Glomerular visceral epithelial cell (primary cell): ENCODE results near the gene CCNYL1.
"Not testable (repeated sequence)": the region's sequence is repeated elsewhere in the genome, so short reads cannot be mapped to it uniquely, and the experiment has no call there.

Experiments used
- DNase-seq: peaks from one replicate; pipeline ENCODE4 v3.0.0-alpha.2; 2016; ENCODE audit errors: extremely low spot score

CCNYL1 gene

DNA sequence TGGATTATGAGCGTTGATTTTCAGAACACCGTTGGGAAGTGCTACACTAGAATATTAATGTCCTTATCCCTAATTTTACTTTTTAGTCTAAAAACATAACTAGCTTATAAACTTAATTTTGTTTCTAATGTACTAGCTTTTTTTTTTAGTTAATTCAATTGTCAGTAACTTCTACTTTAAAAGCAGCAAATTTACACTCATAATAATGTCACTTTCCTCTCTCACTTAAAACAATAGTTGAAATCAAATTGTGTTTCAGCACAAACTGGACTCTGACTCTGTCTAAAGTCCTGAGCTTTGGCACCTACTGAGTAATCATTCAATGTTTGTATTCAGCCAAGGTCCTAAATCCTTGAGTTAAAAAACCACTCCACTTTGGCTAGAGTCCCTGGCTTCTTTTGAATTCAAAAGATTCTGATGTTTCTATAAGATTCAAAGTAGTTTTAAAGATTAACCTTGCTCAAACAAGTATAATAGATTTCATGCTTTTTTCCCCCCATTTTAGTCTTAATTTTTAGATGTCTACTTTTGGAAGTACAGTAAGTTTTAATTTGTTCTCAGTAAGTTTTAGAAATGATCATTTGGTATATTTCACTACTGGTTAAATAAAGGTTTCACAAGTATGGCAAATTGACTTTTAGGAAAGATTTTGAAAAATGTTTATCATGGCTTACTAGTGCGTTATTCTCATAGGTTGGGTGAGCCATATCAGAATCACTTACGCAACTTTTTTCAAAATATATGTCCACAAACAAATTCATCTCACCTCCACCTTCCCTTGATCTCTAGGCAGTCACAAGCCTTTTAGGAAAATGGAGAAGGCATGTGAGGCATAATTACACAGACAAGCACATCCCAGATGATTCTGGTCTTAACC is 23.4 kb downstream of the CCNYL1 start:
- DNase-seq: no peak

DNA sequence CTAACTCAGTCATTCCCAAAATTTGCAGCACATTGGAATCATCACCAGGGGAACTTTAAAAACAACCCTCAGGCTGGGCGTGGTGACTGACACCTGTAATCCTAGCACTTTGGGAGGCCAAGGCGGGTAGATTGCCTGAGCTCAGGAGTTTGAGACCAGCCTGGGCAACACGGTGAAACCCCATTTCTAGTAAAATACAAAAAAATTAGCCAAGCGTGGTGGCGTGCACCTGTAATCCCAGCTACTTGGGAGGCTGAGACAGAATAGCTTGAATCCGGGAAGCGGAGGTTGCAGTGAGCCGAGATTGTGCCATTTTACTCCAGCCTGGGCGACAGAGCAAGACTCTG is 24.0 kb downstream of the CCNYL1 start:
- not testable (repeated sequence) for DNase-seq

DNA sequence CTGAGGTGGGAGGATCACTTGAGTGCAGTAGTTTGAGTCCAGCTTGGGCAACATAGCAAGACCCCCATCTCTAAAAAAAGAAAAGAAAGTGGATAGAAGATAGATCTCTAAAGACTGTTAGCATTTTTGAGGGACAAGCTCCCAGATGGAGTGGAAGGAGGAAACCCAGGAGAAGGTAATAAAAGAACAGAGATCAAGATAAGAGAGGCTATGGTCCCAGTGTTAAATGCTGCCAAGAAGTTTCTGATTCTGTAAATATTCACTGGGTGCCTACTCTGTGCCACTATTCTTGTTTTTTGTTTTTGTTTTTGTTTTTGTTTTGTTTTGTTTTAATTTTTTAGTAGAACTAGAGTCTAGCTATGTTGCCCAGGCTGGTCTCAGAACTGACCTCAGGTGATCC is 32.1 kb downstream of the CCNYL1 start:
- DNase-seq: no peak

DNA sequence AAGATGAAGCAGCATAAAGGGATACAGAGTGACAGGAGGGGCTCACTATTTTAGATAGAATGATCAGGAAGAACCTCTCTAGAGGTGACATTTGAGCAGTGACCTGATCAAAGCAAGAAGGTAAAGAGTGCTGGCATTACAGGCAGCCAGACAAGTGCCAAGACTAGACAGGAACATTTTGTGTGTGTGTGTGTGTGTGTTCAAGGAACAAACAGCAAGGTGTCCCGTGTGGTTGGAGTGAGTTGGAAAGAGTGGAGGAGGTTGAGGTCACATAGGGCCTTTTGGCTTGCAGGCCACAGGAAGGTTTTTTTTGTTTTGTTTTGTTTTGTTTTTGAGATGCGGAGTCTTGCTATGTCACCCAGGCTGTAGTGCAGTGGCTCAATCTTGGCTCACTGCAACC is 32.6 kb downstream of the CCNYL1 start:
- DNase-seq: no peak

DNA sequence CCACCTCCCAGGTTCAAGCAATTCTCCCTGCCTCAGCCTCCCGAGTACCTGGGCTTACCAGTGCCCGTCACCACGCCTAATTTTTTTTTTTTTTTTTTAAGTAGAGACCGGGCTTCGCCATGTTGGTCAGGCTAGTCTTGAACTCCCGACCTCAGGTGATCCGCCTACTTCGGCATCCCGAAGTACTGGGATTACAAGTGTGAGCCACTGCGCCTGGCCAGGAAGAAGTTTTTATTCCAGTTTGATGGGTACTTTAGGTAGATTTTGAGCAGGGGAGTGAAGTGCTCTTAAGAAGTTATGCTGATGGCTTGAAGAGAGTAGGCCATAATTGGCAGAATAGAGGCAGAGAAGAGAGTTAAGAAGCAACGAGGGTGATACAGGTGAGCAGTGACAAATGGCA is 33.0 kb downstream of the CCNYL1 start:
- DNase-seq: no peak

DNA sequence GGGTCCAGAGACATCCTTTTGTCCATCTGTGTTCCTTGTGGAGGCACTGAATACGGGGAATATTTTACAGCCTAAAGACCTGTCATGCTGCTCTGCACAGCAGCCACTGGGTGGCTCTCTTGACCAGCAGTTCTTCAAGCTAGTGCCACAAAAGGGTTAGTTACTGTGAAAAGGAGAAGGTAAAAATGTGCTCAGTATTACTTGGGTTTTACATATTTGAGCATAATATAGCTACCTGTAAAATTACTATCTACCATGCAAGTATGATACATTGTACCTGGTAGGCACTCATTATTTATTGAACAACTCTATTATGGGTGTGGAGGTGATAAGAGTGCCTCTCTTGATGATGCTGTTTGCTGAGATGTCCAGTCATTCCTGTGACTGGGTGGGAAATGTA is 34.7 kb downstream of the CCNYL1 start:
- peak; percentile 75 for DNase-seq

DNA sequence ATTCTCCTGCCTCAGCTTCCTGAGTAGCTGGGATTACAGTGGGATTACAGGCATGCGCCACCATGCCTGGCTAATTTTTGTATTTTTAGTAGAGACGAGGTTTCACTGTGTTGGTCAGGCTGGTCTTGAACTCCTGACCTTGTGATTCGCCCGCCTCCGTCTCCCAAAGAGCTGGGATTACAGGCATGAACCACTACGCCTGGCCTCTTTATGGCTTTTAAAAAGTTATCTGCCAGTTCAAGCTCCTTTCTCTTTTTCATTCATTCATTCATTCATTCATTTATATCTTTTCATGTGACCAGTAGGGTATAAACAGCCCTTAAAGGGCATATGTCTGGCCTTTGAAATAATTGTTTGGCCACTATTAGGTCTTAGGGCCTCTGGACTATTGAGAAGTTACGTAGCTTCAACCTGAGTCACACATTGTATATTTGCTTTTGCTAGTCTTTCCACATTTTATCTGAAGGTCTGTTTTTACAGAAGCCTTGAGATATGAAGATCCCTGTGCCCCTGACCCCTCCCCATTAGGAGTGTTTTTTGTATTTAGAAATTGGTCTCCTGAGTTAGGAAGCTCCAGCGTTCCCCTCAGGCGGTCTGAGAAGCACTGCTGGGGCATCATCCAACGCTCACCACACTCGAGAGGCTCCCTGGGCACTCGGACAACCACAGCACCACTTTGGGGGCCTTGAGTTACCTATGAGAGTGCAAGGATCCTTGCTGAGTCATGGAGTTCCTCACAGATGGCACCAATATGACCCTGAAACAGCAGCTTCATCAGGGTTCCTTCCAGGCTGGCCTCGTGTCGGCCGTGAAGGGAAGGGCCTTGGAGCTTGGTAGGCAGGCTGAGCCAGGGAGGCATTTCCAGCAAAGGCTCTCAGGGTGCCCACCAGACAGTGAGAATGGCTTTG is 36.5 kb downstream of the CCNYL1 start:
- no peak for DNase-seq

DNA sequence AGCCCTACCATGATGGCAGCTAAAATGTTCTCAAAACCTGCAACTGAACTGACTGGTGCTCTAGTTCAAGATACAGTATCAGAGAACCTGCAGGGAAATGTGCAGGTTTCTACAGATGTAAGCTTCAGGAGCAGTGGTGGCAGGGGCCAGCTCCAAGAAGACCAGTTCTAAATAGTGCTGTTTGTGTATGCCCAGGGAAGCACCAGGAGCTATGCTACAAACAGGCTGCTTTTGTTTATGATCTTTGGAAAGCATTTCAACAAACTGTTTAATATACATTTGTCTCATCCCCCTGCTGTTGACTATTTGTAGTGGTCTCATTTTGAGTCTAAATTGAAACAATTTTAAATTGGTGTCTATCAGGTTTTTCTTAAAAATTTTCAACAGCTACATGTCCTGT is 37.6 kb downstream of the CCNYL1 start:
- DNase-seq: no peak

DNA sequence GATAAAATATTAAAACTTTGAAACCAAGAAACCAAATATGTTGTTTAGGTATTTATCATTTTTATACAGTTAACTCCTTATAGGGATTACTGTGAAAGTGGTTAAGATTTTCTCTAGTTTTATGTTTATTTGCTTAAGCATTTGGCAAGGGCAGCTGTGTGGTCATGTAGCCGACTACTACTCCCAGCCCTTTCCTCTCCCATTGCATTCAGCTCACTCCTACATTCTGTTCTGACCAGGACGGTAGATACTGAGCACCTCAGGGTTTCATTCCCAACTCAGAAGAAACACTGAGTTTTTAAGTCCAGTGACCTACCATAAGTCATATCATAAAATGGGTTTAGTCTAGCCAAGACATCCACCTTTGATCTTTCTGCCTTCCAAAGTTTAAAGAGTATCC is 38.4 kb downstream of the CCNYL1 start:
- DNase-seq: no peak

DNA sequence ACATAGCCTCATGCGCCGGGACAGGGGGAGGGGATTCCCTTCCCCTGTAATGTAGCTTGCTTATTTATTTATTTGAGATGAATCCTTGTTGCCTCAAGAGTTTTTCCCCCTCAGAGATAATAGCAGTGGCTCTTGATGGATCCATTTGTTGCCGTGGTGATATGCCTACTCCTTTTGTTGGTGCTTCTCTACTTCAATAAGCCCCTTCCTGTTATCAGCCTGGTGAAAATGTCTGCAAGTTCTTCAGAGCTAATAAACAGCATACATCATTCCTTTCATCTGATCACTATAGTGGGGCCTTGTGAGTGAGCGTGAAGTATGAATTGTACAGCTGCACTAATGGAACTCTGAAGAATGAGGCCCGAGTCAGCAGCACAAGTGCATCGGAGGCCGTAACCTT is 38.9 kb downstream of the CCNYL1 start:
- no peak for DNase-seq

DNA sequence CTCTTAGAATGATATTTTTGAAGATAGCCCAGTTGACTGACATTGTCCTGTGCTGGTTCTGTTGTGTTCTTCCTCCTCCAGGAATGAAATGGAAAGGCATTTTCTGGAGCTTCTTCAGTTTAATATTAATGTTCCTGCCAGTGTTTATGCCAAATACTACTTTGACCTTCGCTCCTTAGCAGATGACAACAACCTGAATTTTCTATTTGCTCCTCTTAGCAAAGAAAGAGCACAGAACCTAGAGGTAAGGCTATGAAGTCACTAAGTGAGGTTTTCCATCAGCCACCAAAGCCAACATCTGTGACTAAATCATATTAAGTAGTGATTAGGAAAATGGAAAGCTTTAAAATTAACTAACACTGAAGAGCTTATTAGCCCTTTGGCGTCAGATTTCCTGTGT is 39.4 kb downstream of the CCNYL1 start:
- no peak for DNase-seq

DNA sequence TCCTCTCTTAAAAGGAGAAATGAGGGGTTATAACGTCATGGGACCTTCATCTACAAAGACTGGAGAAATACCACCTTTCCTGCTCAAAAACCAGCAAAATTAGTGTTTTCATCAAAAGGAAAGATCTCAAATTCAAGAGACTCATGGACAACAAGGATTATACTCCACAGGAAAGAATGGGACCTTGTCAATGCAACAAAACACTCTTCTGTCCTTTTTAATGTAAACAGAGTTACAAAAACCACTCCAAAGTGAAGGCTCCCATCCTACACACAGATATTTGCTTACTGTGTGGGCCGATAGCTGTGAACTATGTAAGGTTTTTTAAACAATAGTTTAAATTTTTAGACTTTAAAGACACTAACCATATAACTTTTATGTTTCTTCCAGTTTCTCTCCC is 42.2 kb downstream of the CCNYL1 start:
- DNase-seq: not testable (repeated sequence)

DNA sequence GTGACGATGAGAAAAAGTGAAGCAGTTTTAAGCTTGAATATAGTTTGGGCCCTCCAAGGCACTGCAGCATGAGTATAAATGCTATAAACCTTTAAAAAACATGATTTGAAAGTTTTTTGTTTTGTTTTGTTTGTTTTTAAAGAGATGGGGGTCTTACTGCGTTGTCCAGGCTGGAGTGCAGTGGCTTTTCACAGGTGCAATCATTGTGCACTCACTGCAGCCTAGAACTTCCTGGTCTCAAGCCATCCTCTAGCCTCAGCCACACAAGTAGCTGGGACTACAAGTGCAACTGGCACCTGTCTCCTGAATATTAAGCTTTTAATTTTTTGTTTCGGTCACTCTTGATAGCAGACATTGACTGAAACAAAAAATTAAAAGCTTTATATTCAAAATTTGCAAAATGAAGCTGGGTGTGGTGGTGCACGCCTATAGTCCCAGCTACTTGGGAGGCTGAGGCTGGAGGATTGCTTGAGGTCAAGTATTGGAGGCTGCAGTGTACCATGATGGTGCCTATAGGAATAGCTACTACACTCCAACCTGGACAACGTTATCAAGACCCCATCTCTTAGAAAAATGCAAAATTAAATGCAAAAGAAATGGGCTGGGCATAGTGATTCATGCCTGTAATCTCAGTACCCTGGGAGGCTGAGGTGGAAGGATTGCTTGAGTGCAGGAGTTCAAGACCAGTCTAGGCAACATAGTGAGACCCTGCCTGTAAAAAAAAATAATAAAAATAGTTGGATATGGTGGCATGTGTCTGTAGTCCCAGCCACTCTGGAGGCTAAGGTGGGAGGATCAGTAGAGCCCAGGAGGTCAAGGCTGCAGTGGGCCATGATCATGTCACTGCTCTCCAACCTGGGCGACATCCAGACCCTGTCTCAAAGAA is 43.3 kb downstream of the CCNYL1 start:
- DNase-seq: no peak

DNA sequence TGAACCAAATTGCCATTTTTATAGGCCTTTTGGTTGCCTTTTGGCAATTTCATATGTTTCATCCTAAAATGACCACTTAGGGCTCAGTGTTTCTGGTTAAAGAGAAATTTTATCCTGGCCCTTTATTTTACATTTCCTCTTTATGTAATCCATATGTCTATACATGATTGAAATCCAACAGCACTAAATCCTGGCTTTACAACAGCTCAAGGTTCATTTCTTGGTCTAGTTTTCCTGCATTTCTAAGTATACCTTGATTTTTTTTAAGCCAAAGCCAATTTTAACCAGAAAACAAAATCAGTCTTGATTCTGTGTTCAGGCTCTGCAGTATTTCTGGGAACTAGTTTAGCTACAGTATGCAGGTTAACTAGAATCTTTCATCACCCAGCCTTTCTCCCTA is 46.6 kb downstream of the CCNYL1 start:
- DNase-seq: no peak

DNA sequence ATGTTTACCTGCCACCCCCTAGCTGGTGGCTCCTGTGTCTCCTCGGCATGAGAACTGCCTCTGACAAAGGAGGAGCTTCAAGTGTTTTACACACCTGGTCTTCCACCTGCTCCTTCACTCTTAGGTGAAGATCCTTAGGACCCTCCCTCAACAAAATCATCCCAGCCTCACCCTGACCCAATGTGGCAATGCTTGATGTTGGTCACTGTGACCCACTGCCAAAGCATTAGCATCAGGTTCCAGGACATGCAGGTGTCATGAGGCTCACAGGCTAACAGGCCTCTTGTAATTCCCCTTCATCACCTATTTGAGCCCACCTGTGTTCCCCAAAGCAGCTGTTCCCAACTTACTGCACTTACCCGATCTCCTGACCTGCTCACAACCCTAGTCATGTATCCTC is 48.5 kb downstream of the CCNYL1 start:
- no peak for DNase-seq

DNA sequence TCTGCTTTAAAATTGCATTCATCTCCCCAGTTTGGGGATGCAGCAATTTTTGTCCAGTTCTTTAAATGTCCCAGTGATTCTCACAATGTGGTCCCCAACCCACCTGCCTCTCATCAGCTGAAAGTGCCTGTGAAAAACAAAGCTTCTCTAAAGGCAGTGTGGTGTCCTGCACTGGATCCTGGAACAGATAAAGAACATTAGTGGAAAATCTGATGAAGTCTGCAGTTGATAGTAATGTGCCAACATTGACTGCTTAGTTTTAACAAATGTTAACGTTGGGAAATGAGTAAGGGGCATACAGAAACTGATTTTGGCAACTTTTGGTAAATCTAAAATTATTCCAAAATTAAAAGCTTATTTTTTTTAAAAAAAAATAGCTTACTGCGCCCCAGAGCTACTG is 49.0 kb downstream of the CCNYL1 start:
- DNase-seq: no peak

DNA sequence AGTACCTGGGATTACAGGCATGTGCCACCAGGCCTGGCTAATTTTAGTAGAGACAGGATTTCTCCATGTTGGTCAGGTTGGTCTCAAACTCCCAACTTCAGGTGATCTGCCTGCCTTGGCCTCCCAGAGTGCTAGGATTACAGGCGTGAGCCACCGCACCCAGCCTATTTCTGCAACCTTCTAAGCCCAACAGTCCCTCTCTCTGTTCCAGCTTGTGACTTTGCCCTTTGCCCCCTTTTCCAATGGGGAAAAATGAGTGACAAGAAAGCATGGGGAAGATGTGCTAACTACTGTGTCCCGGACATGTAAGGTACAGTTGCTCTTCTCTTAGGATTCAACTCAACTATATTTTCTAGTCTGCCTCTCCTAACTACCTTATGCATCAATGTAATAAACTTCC is 50.0 kb downstream of the CCNYL1 start:
- not testable (repeated sequence) for DNase-seq

DNA sequence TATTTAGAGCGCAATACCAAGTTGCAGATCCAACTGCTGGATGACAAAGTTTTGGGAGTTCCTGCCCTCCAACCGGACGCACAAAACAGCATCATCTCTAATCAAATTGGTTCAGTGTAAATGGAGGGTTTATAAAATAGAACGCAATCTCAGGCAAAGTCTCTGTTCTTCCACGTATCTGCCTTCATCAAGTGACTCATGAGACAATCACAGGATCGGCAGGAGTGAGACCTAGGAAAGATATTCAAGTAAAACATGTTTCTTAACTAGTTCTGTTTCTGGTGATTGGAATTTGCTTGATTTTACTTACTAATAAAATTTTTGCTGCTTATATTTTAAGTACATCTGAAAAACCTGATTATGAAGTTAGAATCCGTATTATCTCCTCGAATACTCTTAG is 50.7 kb downstream of the CCNYL1 start:
- DNase-seq: no peak

DNA sequence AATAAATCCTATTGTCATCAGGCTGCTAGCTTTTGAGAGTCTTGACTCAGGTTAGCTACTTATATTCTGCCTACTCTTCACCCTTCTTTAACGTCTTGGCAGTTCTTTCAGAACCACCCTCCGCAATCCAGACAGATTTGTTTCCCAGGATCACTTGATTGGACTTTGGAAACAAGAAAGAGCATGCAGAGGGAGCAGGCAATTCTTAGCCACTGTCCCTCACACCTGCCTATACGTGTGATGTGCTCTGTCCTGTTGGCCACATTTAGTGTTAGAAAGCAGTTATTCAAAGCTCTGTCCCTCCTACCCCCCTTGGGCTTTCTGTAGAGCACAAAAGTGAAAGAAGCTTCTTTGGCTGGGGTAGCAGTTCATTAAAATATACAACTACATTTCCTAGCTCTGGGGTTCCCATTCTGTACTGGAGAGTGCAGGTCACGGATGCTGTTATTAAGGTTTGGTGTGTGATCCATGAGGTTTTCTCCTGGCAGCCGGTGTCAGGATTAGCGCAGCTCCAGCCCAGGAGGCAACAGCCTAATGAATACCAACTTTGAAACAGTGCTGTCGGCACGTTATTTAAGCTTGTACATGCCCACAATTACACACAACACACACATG is 52.0 kb downstream of the CCNYL1 start:
- no peak for DNase-seq

DNA sequence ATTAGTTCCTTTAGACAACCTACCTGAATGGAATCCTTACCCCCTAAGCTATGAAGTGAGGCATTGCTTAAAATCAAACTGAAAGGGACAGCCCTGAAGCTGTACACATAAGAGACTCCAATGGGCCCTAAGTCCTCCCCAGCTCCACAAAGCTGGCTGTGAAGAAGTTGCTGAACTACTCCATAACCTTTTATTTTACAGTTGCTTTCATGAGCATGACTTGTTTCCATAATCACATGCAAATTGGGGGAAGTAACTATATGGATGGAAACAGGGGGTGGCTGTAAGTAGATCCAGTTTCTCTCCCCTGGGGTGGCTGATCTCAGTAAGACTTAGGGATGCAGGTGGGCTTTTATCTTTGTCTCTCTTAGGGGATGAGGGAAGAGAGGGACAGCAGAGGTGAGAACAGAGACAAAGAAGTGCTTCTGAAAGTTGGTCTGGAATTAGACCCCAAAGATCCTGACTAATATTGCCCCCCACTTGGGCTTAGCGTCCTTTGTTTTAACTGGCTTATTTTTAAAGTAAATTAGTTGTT is 52.7 kb downstream of the CCNYL1 start:
- no peak for DNase-seq

DNA sequence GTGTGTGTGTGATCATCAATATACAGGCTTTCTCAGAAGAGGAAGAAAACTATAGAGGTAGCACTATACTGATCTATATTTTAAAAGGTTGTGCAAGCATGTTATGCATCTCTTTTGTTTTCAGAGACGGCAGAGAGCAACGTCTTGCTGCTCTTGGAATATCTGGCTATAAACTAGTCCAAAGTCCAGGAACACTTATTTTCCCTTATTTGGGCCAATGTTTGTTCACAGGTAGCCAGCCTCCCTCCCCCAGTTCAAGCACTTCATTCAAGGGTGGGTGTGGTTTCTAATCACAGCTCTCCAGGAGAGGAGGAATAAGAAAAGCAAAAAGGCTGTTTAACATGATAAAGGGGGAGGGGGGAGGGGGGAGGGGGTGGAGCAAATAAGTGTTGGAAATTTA is 54.1 kb downstream of the CCNYL1 start:
- no peak for DNase-seq
